Endothelial cell of umbilical vein (primary cell): ENCODE data around the gene CD58. TPM values are rescaled to one million over a fixed set of nuclear protein-coding genes. Genes with fewer than 3 reads are reported as not detected.

Source experiments
- BruUV-seq: library from RNA; stranded (reverse); fragments of 400-500 nt; replicated peaks from 2 replicates; lab custom pipeline; 2021; lab: Mats Ljungman, UMichigan
- CTCF ChIA-PET: fragments of 300-600, 350-600 bp; sonication (Branson Sonifier 250); formaldehyde crosslinking; loops from one replicate; lab custom pipeline; 2021; ENCODE audit warnings: antibody characterized with exemption, inconsistent platforms; lab: Charles Lee
- POLR2A ChIA-PET: fragments of 300-600, 350-600 bp; sonication (Branson Sonifier 250); formaldehyde crosslinking; loops from one replicate; lab custom pipeline; 2021; ENCODE audit warnings: antibody characterized with exemption, inconsistent platforms; lab: Charles Lee
- DNase-seq: peaks from one replicate; pipeline ENCODE4 v3.0.0-alpha.2; 2011; ENCODE audit warnings: low read depth, low spot score
- FAIRE-seq: peaks from 2 replicates; lab custom pipeline; 2011; peaks lifted over from hg19 to GRCh38; lab: Jason Lieb, UNC
- H2AFZ ChIP-seq: 2 replicates; pipeline ENCODE4 v1.6.0; 2012; ENCODE audit warnings: low read depth, low read length, control low read depth, inconsistent platforms
- H3K27ac ChIP-seq: 2 replicates; pipeline ENCODE4 v1.5.1; 2011; ENCODE audit warnings: low read depth, mild to moderate bottlenecking, control low read depth, low read length, moderate library complexity; ENCODE audit not compliant: insufficient read depth
- H3K27me3 ChIP-seq, 2 experiments: 2 replicates each; pipeline versions ENCODE4 v1.6.0 to v1.6.1; 2011; ENCODE audit warnings: low read length in 2 of 2, mixed read lengths in 1 of 2; ENCODE audit not compliant: control insufficient read depth in 2 of 2, insufficient read depth in 2 of 2
- H3K36me3 ChIP-seq, 2 experiments: 2 replicates in 1 of 2; 3 replicates in 1 of 2; pipeline ENCODE4 v1.5.1; 2011; ENCODE audit warnings: low read length in 2 of 2, mild to moderate bottlenecking in 1 of 2, moderate library complexity in 1 of 2; ENCODE audit not compliant: control insufficient read depth in 2 of 2, insufficient read depth in 2 of 2; ENCODE audit errors: extremely low read depth in 1 of 2
- H3K4me1 ChIP-seq: 3 replicates; pipeline ENCODE4 v1.5.1; 2011; ENCODE audit warnings: mild to moderate bottlenecking, low read length; ENCODE audit not compliant: control insufficient read depth, insufficient read depth; ENCODE audit errors: extremely low read depth
- H3K4me2 ChIP-seq: 2 replicates; pipeline ENCODE4 v1.6.1; 2011; ENCODE audit warnings: low read length, control low read depth, mixed read lengths; ENCODE audit not compliant: insufficient read depth
- H3K4me3 ChIP-seq, 3 experiments: fragments of 200-600 bp in 1 of 3; sonication (generic), shearing (Covaris generic) in 1 of 3; replicated peaks in 1 of 3; 2 replicates each; pipeline ENCODE4 v1.5.1; 2011 to 2016; ENCODE audit warnings: control low read depth in 3 of 3, low read length in 3 of 3, mild to moderate bottlenecking in 2 of 3, inconsistent platforms in 1 of 3, low read depth in 1 of 3, moderate library complexity in 1 of 3; ENCODE audit not compliant: insufficient read depth in 1 of 3
- H3K79me2 ChIP-seq: 2 replicates; pipeline ENCODE4 v1.6.0; 2012; ENCODE audit warnings: low read length, inconsistent platforms; ENCODE audit not compliant: control insufficient read depth, insufficient read depth
- H3K9ac ChIP-seq: replicated peaks from 2 replicates; pipeline ENCODE3; 2011; ENCODE audit warnings: low read length, control low read depth; ENCODE audit not compliant: insufficient read depth; ENCODE audit errors: extremely low read depth
- H3K9me1 ChIP-seq: replicated peaks from 3 replicates; pipeline ENCODE4 v1.6.0; 2011; ENCODE audit warnings: mild to moderate bottlenecking, low read length; ENCODE audit not compliant: control insufficient read depth, insufficient read depth; ENCODE audit errors: extremely low read depth
- H3K9me3 ChIP-seq: replicated peaks from 2 replicates; pipeline ENCODE4 v1.5.1; 2012; ENCODE audit warnings: low read length, inconsistent platforms; ENCODE audit not compliant: control insufficient read depth, insufficient read depth
- H4K20me1 ChIP-seq: replicated peaks from 2 replicates; pipeline ENCODE3; 2011; ENCODE audit warnings: mild to moderate bottlenecking, low read length; ENCODE audit not compliant: control insufficient read depth, insufficient read depth; ENCODE audit errors: extremely low read depth
- CTCF ChIP-seq, 2 donors: IDR thresholded peaks; 1 replicate in 1 of 2; 2 replicates in 1 of 2; pipeline ENCODE4 v1.5.1; 2011; ENCODE audit warnings: low read length in 2 of 2, mild to moderate bottlenecking in 2 of 2, moderate library complexity in 2 of 2, control low read depth in 1 of 2, inconsistent platforms in 1 of 2, low read depth in 1 of 2; ENCODE audit not compliant: insufficient read depth in 1 of 2; ENCODE audit errors: extremely low read depth in 1 of 2
- EZH2 ChIP-seq: IDR thresholded peaks from 2 replicates; pipeline ENCODE4 v1.6.1; 2012; ENCODE audit warnings: borderline replicate concordance, low read depth, mild to moderate bottlenecking, moderate library complexity, low read length, inconsistent platforms; ENCODE audit not compliant: severe bottlenecking
- FOS ChIP-seq: IDR thresholded peaks from 2 replicates; pipeline ENCODE4 v1.6.1; 2011; ENCODE audit warnings: mild to moderate bottlenecking, low read length, moderate library complexity, borderline replicate concordance; ENCODE audit not compliant: insufficient read depth
- GATA2 ChIP-seq: IDR thresholded peaks from 2 replicates; pipeline ENCODE4 v1.7.0; 2011; ENCODE audit warnings: low read depth, mild to moderate bottlenecking, moderate library complexity, mixed read lengths, low read length; ENCODE audit not compliant: insufficient read length, insufficient read depth
- JUN ChIP-seq: IDR thresholded peaks from 2 replicates; pipeline ENCODE4 v1.6.1; 2011; ENCODE audit warnings: borderline replicate concordance, low read depth; ENCODE audit not compliant: insufficient read length, insufficient read depth
- MAX ChIP-seq: IDR thresholded peaks from 2 replicates; pipeline ENCODE4 v1.6.1; 2011; ENCODE audit not compliant: insufficient read depth, insufficient read length
- MYC ChIP-seq: IDR thresholded peaks from one replicate; pipeline ENCODE4 v1.6.1; 2011; ENCODE audit warnings: mild to moderate bottlenecking, low read depth, low read length
- POLR2A ChIP-seq: IDR thresholded peaks from 2 replicates; pipeline ENCODE4 v1.6.1; 2012; ENCODE audit warnings: low read depth, mild to moderate bottlenecking, control low read depth, low read length
- POLR2AphosphoS5 ChIP-seq: IDR thresholded peaks from 2 replicates; pipeline ENCODE4 v1.6.1; 2012; ENCODE audit warnings: low read depth, mild to moderate bottlenecking, control low read depth, low read length, moderate library complexity; ENCODE audit not compliant: insufficient read depth
- dilution Hi-C: fragments of 300-500 bp; cut with MboI; formaldehyde crosslinking; loops from one replicate; pipeline ENCODE4 v1.15.0; 2019; ENCODE audit warnings: low sequenced_read_pairs; ENCODE audit not compliant: extremely low pct_ligation_motif_present
- intact Hi-C: fragments of 100-400 bp; cut with micrococcal nuclease; formaldehyde crosslinking; loops from one replicate; pipeline ENCODE4 v1.10.0; 2022
- polyA plus RNA-seq, 4 experiments: library from polyadenylated mRNA; depleted of rRNA in 3 of 4; stranded (reverse) in 3 of 4; unstranded in 1 of 4; fragments of >200 nt; gene quantifications; 2 replicates each; pipeline versions ENCODE4 v1.2.1 to v1.2.3, GENCODE V29; 2011 to 2012; ENCODE audit warnings: missing spikeins in 1 of 4
- total RNA-seq: library from RNA; stranded (reverse); gene quantifications from 2 replicates; pipeline ENCODE4 v1.2.3, GENCODE V29; 2021

Gene CD58
- total and polyA plus RNA-seq, 2 donors (not counting 3 experiments of a cell fraction or from before 2014, with no cell fraction given) = 9.8 to 12.7 TPM

- ChIA-PET CTCF (interaction anchor here (1.3 to 1.8 kb wide), 2 partner anchors 9 to 16 kb away, joined by 3 to 8 read pairs; no protein-coding TSS in a partner anchor), POLR2A (no interaction called here)
- Histone ChIP-seq H3K4me1 (no peaks in the 10 kb centered on the region), H3K36me3 (no peaks in the 10 kb centered on the region), H3K4me2 (no peak overlapping the region), H3K9ac (no peak overlapping the region), H3K27ac (no peak overlapping the region), H4K20me1 (no peaks in the 10 kb centered on the region), H3K27me3 (no peaks in the 10 kb centered on the region), H2AFZ (no peak overlapping the region), H3K79me2 (no peaks in the 10 kb centered on the region), H3K9me3 (no peaks in the 10 kb centered on the region), H3K4me3 (no peak overlapping the region), H3K9me1 (no peaks in the 10 kb centered on the region)
- TF ChIP-seq GATA2 = no peak
- no peak for TF ChIP-seq FOS
- TF ChIP-seq JUN = no peak
- TF ChIP-seq MYC = no peak
- TF ChIP-seq EZH2 = no peak
- TF ChIP-seq POLR2A = no peak
- no peak for TF ChIP-seq CTCF (IDR thresholded peaks at IDR 0.05; ENCODE audit: extremely low read depth in 1 of 2, insufficient read depth in 1 of 2, low read depth in 1 of 2, low read length in 2 of 2)
- TF ChIP-seq POLR2AphosphoS5 = no peak
- no peak for TF ChIP-seq MAX
- intact Hi-C loops = no loop called here
- no peak for DNase-seq
- dilution Hi-C loops = no loop called here
- FAIRE-seq = no peak
- no TSS peak for BruUV-seq
Measured at GRCh38 chr1:116514708-116515525, 55.9 kb downstream of the CD58 start.
